ENCODE data around the gene C2CD3. TPM values are rescaled to one million over a fixed set of nuclear protein-coding genes. Genes with fewer than 3 reads are reported as not detected.

Gene C2CD3
- total RNA-seq, 4 donors from 2014 or later = 5.9 to 19.1 (median 14.2) TPM

DNA sequence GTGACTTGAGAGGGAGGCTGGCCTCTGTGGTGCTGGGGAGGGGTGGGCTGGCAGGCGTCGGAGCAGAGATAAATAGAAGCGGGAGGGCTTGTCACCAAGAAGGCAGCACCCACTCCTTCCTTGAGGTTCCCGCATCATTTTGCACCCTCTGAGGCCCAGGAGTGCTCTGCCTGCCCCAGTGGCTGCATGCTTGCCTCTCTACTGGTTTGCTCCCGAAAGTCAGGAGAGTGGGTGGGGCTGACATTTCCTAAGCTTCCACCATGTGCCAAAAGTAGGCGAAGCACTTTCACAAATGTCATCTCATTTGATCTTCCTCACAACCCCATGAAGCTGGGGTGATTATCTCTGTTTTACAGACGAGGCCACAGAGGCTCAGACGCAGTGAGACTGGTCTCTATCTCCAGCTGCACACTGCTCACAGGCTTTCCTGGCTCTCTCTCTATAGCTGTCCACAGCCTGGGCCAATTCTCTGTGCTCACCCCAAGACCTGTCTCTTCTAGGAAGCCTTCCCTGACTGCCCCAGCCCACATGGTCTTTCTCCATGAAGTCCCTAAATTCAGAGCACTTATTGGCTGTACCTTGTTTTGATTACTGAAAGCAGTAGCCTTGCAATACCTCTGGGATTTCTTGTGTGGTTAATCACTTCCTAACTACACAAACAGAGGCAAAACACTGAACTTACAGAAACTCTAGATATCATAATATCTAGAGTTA is 159.3 kb downstream of the C2CD3 start:
- peaks cover 0 to 23% (median 0%) of the 10 kb centered on the region in 3 donors for H3K36me3 ChIP-seq
- peaks cover 0 to 22% (median 0%) of the 10 kb centered on the region in 3 donors for H3K4me1 ChIP-seq
- 70 to 93% methylated on average over 4 to 6 of the region's 8 CpGs for WGBS, 2 donors
- TF ChIP-seq, protein P1, sequence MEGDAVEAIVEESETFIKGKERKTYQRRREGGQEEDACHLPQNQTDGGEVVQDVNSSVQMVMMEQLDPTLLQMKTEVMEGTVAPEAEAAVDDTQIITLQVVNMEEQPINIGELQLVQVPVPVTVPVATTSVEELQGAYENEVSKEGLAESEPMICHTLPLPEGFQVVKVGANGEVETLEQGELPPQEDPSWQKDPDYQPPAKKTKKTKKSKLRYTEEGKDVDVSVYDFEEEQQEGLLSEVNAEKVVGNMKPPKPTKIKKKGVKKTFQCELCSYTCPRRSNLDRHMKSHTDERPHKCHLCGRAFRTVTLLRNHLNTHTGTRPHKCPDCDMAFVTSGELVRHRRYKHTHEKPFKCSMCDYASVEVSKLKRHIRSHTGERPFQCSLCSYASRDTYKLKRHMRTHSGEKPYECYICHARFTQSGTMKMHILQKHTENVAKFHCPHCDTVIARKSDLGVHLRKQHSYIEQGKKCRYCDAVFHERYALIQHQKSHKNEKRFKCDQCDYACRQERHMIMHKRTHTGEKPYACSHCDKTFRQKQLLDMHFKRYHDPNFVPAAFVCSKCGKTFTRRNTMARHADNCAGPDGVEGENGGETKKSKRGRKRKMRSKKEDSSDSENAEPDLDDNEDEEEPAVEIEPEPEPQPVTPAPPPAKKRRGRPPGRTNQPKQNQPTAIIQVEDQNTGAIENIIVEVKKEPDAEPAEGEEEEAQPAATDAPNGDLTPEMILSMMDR (IDR thresholded peaks at IDR 0.05) = no peak
- no peak for TF ChIP-seq POLR2A (IDR thresholded peaks at IDR 0.05)
- H3K4me3 ChIP-seq = no peak overlapping the region
- H3K27ac ChIP-seq = peak overlapping the region in 1 of 4 donors; percentile 21
- DNase-seq = no peak
- intact Hi-C loops (cut with DNase I) = no loop called here
- no peaks in the 10 kb centered on the region for H3K9me3 ChIP-seq
- H3K27me3 ChIP-seq = no peaks in the 10 kb centered on the region

DNA sequence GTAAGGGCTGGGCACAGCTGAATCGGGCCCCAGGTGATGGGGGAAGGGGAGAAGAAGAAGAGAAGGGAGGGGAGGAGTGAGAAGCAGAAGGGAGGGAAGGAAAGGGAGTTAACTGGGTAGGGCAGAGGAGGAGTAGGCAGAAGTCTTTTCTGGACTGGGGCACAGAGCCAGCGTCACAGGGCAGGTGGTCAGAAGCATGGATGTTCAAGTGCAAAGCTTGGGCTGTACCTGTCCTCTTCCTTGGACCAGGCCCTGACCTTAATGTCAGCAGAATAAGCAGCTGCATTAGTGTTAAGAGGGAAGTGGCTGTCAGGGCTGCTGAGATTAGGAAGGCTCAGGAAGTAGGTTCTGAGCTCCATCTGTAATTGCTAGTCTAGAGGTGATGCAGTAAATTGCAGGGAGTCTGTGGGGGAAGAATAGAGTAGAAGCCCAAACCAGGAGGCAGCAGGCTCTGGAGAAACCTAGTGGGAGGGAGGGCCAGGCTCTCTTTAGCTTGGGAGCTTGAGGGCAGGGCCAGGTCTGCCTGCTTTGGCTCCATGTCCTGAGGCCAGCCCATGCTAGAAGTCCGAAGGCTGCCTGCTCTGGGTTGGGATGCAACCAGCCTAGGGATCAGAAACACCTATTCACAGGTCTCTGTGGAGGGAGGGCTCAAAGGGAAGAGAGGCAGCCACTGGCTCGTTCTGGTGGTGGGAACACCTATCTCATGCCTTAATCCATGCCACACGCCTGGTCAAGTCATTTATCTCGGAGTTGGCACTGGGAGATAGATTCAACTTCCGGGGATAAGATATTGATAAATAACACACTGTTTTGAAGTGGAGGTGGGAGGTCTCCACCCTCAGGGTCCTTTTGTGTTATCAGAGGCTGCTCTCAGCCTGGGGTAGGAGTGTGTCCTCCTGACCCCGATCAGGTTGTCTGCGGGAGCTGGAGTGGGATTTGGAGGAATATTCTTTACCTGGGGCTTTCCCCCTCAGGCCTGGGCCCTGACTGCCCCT is 160.2 kb downstream of the C2CD3 start:
- Histone ChIP-seq H3K27ac (peak overlapping the region in 1 of 4 donors; percentile 21), H3K36me3 (peaks cover 0 to 19% (median 0%) of the 10 kb centered on the region in 3 donors), H3K9me3 (no peaks in the 10 kb centered on the region), H3K27me3 (no peaks in the 10 kb centered on the region), H3K4me3 (no peak overlapping the region), H3K4me1 (peaks cover 0 to 22% (median 0%) of the 10 kb centered on the region in 3 donors)
- WGBS, 2 donors = 77 to 78% methylated on average over 5 to 9 of the region's 9 CpGs
- intact Hi-C loops (cut with DNase I) = no loop called here
- TF ChIP-seq, protein P1 (IDR thresholded peaks at IDR 0.05) = no peak
- no peak for TF ChIP-seq POLR2A (IDR thresholded peaks at IDR 0.05)
- DNase-seq = no peak

DNA sequence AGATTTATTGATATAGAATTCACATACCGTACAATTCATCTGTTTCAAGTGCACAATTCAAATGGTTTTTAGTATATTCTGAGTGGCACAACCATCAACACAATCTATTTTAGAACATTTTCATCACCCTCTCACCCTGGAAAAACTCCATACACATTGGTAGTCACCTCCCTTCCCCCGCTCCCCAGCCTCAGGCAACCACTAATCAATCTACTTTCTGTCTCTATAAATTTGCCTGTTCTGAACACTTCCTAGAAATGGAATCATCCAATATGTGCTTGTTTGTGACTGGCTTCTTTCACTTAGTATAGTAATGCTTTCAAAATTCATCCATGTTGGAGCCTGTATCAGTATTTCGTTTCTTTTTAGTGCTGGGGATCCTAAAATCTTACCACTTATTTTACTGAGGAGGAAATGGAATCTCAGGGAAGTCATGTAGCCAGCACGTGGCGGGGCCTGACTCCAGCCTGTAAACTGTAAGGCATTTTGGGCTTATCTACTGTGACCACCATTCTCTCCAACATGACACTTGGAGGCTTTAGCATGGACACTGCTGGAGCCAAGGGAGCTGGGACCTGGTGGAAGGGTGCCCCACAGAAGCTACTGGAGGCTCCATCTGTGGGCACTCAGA is 161.0 kb downstream of the C2CD3 start:
- Histone ChIP-seq H3K27ac (no peak overlapping the region), H3K9me3 (no peaks in the 10 kb centered on the region), H3K27me3 (no peaks in the 10 kb centered on the region), H3K4me1 (peaks cover 0 to 22% (median 0%) of the 10 kb centered on the region in 3 donors), H3K36me3 (peaks cover 0 to 19% (median 0%) of the 10 kb centered on the region in 3 donors), H3K4me3 (no peak overlapping the region)
- intact Hi-C loops (cut with DNase I) = no loop called here
- TF ChIP-seq, protein P1 (IDR thresholded peaks at IDR 0.05) = no peak
- TF ChIP-seq POLR2A (IDR thresholded peaks at IDR 0.05) = no peak
- DNase-seq = no peak
- 89 to 92% methylated on average over 5 of the region's 5 CpGs for WGBS, 2 donors

DNA sequence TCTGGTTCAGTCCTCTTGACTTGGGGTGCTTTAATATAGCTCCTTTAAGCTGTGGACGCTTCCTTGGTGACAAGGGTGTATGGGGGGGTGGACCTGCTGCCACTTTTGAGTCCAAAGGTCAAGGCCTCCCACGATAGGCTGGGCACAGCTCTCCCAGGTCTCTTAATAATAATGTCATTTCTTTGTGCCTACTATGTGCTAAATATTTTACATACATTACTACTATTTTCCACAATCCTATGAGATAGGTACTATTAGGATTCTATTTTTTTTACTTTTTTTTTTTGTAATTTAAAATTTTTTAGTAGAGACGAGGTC is 161.6 kb downstream of the C2CD3 start:
- TF ChIP-seq, protein P1 (IDR thresholded peaks at IDR 0.05) = no peak
- TF ChIP-seq POLR2A (IDR thresholded peaks at IDR 0.05) = no peak
- intact Hi-C loops (cut with DNase I) = no loop called here
- no peak overlapping the region for H3K27ac ChIP-seq
- H3K4me1 ChIP-seq = peaks cover 0 to 22% (median 0%) of the 10 kb centered on the region in 3 donors
- H3K36me3 ChIP-seq = peaks cover 0 to 22% (median 0%) of the 10 kb centered on the region in 3 donors
- no peaks in the 10 kb centered on the region for H3K9me3 ChIP-seq
- no peak overlapping the region for H3K4me3 ChIP-seq
- DNase-seq = no peak
- 85 to 92% methylated on average over 2 to 3 of the region's 3 CpGs for WGBS, 2 donors
- no peaks in the 10 kb centered on the region for H3K27me3 ChIP-seq

Measured in esophagus squamous epithelium (tissue), 5 donors.